Measurements from ENCODE around the gene C10orf90.
"Not testable (repeated sequence)": the region's sequence is repeated elsewhere in the genome, so short reads cannot be mapped to it uniquely, and the experiment has no call there.

The C10orf90 gene

GRCh38 chr10:126584836-126585235, 85.7 kb downstream of the C10orf90 start:
- no peak for DNase-seq (ENCODE audit: low read depth)

- no peak for DNase-seq (ENCODE audit: low read depth)
Observed at GRCh38 chr10:126583552-126584200, 86.8 kb downstream of the C10orf90 start.

GRCh38 chr10:126581648-126582046, 88.8 kb downstream of the C10orf90 start:
- DNase-seq (ENCODE audit: low read depth): no peak

GRCh38 chr10:126580873-126581647, 89.4 kb downstream of the C10orf90 start:
- no peak for DNase-seq (ENCODE audit: low read depth)

GRCh38 chr10:126576336-126576735, 94.2 kb downstream of the C10orf90 start:
- no peak for DNase-seq (ENCODE audit: low read depth)

GRCh38 chr10:126570621-126571602, 99.6 kb downstream of the C10orf90 start:
- DNase-seq (ENCODE audit: low read depth): no peak

- DNase-seq (ENCODE audit: low read depth): no peak
Observed at GRCh38 chr10:126570245-126570570, 100.3 kb downstream of the C10orf90 start.

GRCh38 chr10:126569513-126570244, 100.8 kb downstream of the C10orf90 start:
- DNase-seq (ENCODE audit: low read depth): no peak

- DNase-seq (ENCODE audit: low read depth): no peak
Observed at GRCh38 chr10:126568809-126569385, 101.6 kb downstream of the C10orf90 start.

- DNase-seq (ENCODE audit: low read depth): no peak
Observed at GRCh38 chr10:126565871-126566270, 104.6 kb downstream of the C10orf90 start.

- DNase-seq (ENCODE audit: low read depth): no peak
Observed at GRCh38 chr10:126565441-126565840, 105.1 kb downstream of the C10orf90 start.

GRCh38 chr10:126564326-126564888, 106.1 kb downstream of the C10orf90 start:
- no peak for DNase-seq (ENCODE audit: low read depth)

- no peak for DNase-seq (ENCODE audit: low read depth)
Observed at GRCh38 chr10:126563361-126563760, 107.1 kb downstream of the C10orf90 start.

- DNase-seq (ENCODE audit: low read depth): no peak
Observed at GRCh38 chr10:126561921-126562680, 108.4 kb downstream of the C10orf90 start.

- DNase-seq (ENCODE audit: low read depth): no peak
Observed at GRCh38 chr10:126561294-126561920, 109.1 kb downstream of the C10orf90 start.

- DNase-seq (ENCODE audit: low read depth): no peak
Observed at GRCh38 chr10:126558881-126559280, 111.6 kb downstream of the C10orf90 start.

- no peak for DNase-seq (ENCODE audit: low read depth)
Observed at GRCh38 chr10:126551202-126551601, 119.3 kb downstream of the C10orf90 start.

- DNase-seq (ENCODE audit: low read depth): not testable (repeated sequence)
Observed at GRCh38 chr10:126550586-126550985, 119.9 kb downstream of the C10orf90 start.

GRCh38 chr10:126549344-126549743, 121.1 kb downstream of the C10orf90 start:
- no peak for DNase-seq (ENCODE audit: low read depth)

- DNase-seq (ENCODE audit: low read depth): no peak
Observed at GRCh38 chr10:126544565-126544964, 125.9 kb downstream of the C10orf90 start.
